Left renal cortex interstitium (tissue), 4 donors: ENCODE data around the gene TAF10. TPM values are rescaled to one million over a fixed set of nuclear protein-coding genes. Genes with fewer than 3 reads are reported as not detected.

ENCODE experiments used
- DNase-seq, 4 donors: peaks; one replicate each; pipeline ENCODE4 v3.0.0-alpha.2; 2013; ENCODE audit warnings: low read depth in 4 of 4, low spot score in 2 of 4, missing footprints in 1 of 4
- polyA plus RNA-seq, 4 donors: library from polyadenylated mRNA; unstranded; fragments of 120-200 nt; gene quantifications; one replicate each; pipeline ENCODE4 v1.2.1, GENCODE V29; 2013; ENCODE audit not compliant: insufficient read length in 4 of 4

Gene TAF10
- polyA plus RNA-seq, 4 donors = 64.8 to 107 (median 78.5) TPM

- no peak for DNase-seq
These were observed 50.7 kb downstream of the TAF10 start for GRCh38 chr11:6561288-6561687.

Other genes starting within 250 kb of the TAF10 start
- 10 to 100 TPM; 31.8 to 35.9 (median 35.4) TPM for gene SMPD1, start 221.7 kb downstream of the TAF10 start, polyA plus RNA-seq
- 10 to 100 TPM; 49.1 to 71.1 (median 59.7) TPM for gene APBB1, start 193.1 kb downstream of the TAF10 start, polyA plus RNA-seq
- 1 to 10 TPM; 1.7 to 8.6 (median 5.9) TPM for gene HPX, start 171.2 kb downstream of the TAF10 start, polyA plus RNA-seq
- gene TRIM3, start 138.3 kb downstream of the TAF10 start, polyA plus RNA-seq = 10 to 100 TPM; 16.7 to 31.9 (median 23.6) TPM
- gene ARFIP2, start 130.9 kb downstream of the TAF10 start, polyA plus RNA-seq = 10 to 100 TPM; 60.4 to 84.0 (median 70.5) TPM
- gene TIMM10B, start 130.7 kb downstream of the TAF10 start, polyA plus RNA-seq = 10 to 100 TPM; 36.3 to 38.9 (median 38.3) TPM
- 10 to 100 TPM in 2 of 4 donors, 1 to 10 TPM in 2; 4.1 to 14.4 (median 9.3) TPM for gene DNHD1, start 114.9 kb downstream of the TAF10 start, polyA plus RNA-seq
- gene RRP8, start 8.6 kb downstream of the TAF10 start, polyA plus RNA-seq = 10 to 100 TPM; 18.0 to 26.5 (median 24.0) TPM
- gene ILK, start 8.4 kb downstream of the TAF10 start, polyA plus RNA-seq = 100 to 1,000 TPM; 154 to 165 (median 158) TPM
- gene TPP1, start 7.2 kb upstream of the TAF10 start, polyA plus RNA-seq = 100 to 1,000 TPM in 3 of 4 donors, 10 to 100 TPM in 1; 89.2 to 119 (median 113) TPM
- 10 to 100 TPM; 29.8 to 49.5 (median 37.8) TPM for gene DCHS1, start 43.6 kb upstream of the TAF10 start, polyA plus RNA-seq
- gene MRPL17, start 71.1 kb upstream of the TAF10 start, polyA plus RNA-seq = 10 to 100 TPM; 64.7 to 81.0 (median 72.8) TPM
- gene OR2AG2, start 159.8 kb upstream of the TAF10 start, polyA plus RNA-seq = under 1 TPM in 3 of 4 donors, not detected in 1; 0.04 to 0.13 (median 0.05) TPM
- gene OR2AG1, start 170.8 kb upstream of the TAF10 start, polyA plus RNA-seq = under 1 TPM in 3 of 4 donors, not detected in 1; 0.04 to 0.16 (median 0.05) TPM
- gene OR6A2, start 187.5 kb upstream of the TAF10 start, polyA plus RNA-seq = under 1 TPM in 2 of 4 donors, not detected in 2; 0.03 TPM
- gene OR10A5, start 233.5 kb upstream of the TAF10 start, polyA plus RNA-seq = not detected